GM19238 (cell line): Measurements from ENCODE around the gene CEACAM3.
"Not testable (repeated sequence)": the region's sequence is repeated elsewhere in the genome, so short reads cannot be mapped to it uniquely, and the experiment has no call there.

ENCODE experiments used
- DNase-seq: peaks from one replicate; pipeline ENCODE4 v3.0.0; 2011; ENCODE audit warnings: low spot score; ENCODE audit not compliant: insufficient read length

The CEACAM3 gene

GRCh38 chr19:41796362-41796761 is at the start of gene CEACAM3:
Gene CEACAM3 (plus strand): TSS chr19:41796587. CDS start chr19:41796678, 91 bp downstream.
- no peak for DNase-seq

- DNase-seq = peak; percentile 12
Observed at GRCh38 chr19:41746593-41747227, 49.7 kb upstream of the CEACAM3 start.

- no peak for DNase-seq
Observed at GRCh38 chr19:41748012-41748411, 48.4 kb upstream of the CEACAM3 start.

- DNase-seq = not testable (repeated sequence)
Observed at GRCh38 chr19:41750248-41751134, 45.9 kb upstream of the CEACAM3 start.

GRCh38 chr19:41753159-41753558 is 43.2 kb upstream of the CEACAM3 start:
- DNase-seq = peak; percentile 30

- DNase-seq = no peak
Observed at GRCh38 chr19:41753936-41754529, 42.4 kb upstream of the CEACAM3 start.

- DNase-seq = no peak
Observed at GRCh38 chr19:41755328-41755913, 41.0 kb upstream of the CEACAM3 start, which contains the start of gene CEACAM6. Gene CEACAM6 (plus strand): TSS chr19:41755530. CDS start chr19:41755639, 109 bp downstream.

- no peak for DNase-seq
Observed at GRCh38 chr19:41758846-41759245, 37.5 kb upstream of the CEACAM3 start.

GRCh38 chr19:41767115-41767514 is 29.3 kb upstream of the CEACAM3 start:
- DNase-seq = no peak

GRCh38 chr19:41768105-41768504 is 28.3 kb upstream of the CEACAM3 start:
- not testable (repeated sequence) for DNase-seq

- DNase-seq = no peak
Observed at GRCh38 chr19:41769608-41770007, 26.8 kb upstream of the CEACAM3 start.

- DNase-seq = no peak
Observed at GRCh38 chr19:41771410-41771809, 25.0 kb upstream of the CEACAM3 start.

GRCh38 chr19:41774515-41774980 is 21.8 kb upstream of the CEACAM3 start:
- DNase-seq = no peak

GRCh38 chr19:41776700-41777099 is 19.7 kb upstream of the CEACAM3 start:
- no peak for DNase-seq

- no peak for DNase-seq
Observed at GRCh38 chr19:41783612-41784011, 12.8 kb upstream of the CEACAM3 start.

- no peak for DNase-seq
Observed at GRCh38 chr19:41784312-41784711, 12.1 kb upstream of the CEACAM3 start.

- DNase-seq = no peak
Observed at GRCh38 chr19:41784743-41785142, 11.6 kb upstream of the CEACAM3 start.

GRCh38 chr19:41785653-41786052 is 10.7 kb upstream of the CEACAM3 start:
- peak; percentile 79 for DNase-seq

- no peak for DNase-seq
Observed at GRCh38 chr19:41787055-41787454, 9.3 kb upstream of the CEACAM3 start.

GRCh38 chr19:41788518-41788917 is 7.9 kb upstream of the CEACAM3 start:
- not testable (repeated sequence) for DNase-seq

GRCh38 chr19:41789053-41789452 is 7.3 kb upstream of the CEACAM3 start:
- not testable (repeated sequence) for DNase-seq
